GM12878 (cell line): ENCODE results near the gene RPS2.

ENCODE experiments used
- BRCA1 ChIP-seq: IDR thresholded peaks from 2 replicates; pipeline ENCODE4 v1.6.1; 2011; ENCODE audit warnings: low read depth, low read length, improper control_type of control experiment
- GABPA ChIP-seq: IDR thresholded peaks from 2 replicates; pipeline ENCODE4 v1.6.1; 2014; ENCODE audit warnings: antibody characterized with exemption, low read depth, mild to moderate bottlenecking, inconsistent platforms
- HDAC6 ChIP-seq: fragments of 200-600 bp; sonication (generic); IDR thresholded peaks from one replicate; pipeline ENCODE4 v1.8.0; 2017; ENCODE audit warnings: antibody characterized with exemption; ENCODE audit not compliant: unreplicated experiment
- NR2C2 ChIP-seq: IDR thresholded peaks from 2 replicates; pipeline ENCODE4 v1.6.1; 2011; ENCODE audit warnings: borderline replicate concordance, low read depth; ENCODE audit not compliant: control insufficient read depth, insufficient read length
- NRF1 ChIP-seq: conservative IDR thresholded peaks from 2 replicates; pipeline ENCODE4 v1.6.1; 2011; ENCODE audit warnings: mild to moderate bottlenecking, low read depth, low read length, improper control_type of control experiment
- POLR2AphosphoS5 ChIP-seq: IDR thresholded peaks from 2 replicates; pipeline ENCODE4 v1.6.1; 2011; ENCODE audit warnings: mild to moderate bottlenecking, low read length, inconsistent platforms
- TAF1 ChIP-seq: IDR thresholded peaks from 2 replicates; pipeline ENCODE4 v1.6.1; 2011; ENCODE audit warnings: mild to moderate bottlenecking, low read depth, low read length, borderline replicate concordance
- TCF12 ChIP-seq: IDR thresholded peaks from 2 replicates; pipeline ENCODE4 v1.6.1; 2011; ENCODE audit warnings: low read depth, mild to moderate bottlenecking, low read length
- ZSCAN29 ChIP-seq: fragments of 450-650 bp; IDR thresholded peaks from 2 replicates; pipeline ENCODE4 v1.6.1; 2017; ENCODE audit warnings: mild to moderate bottlenecking, moderate library complexity
- TF ChIP-seq, protein P1 (sequence below): fragments of 450-650 bp; IDR thresholded peaks from 2 replicates; pipeline ENCODE4 v1.6.1; 2018; ENCODE audit warnings: borderline replicate concordance, mild to moderate bottlenecking; ENCODE audit not compliant: partially characterized antibody
- TF ChIP-seq, protein P2 (sequence below), 3 experiments: IDR thresholded peaks in 2 of 3; conservative IDR thresholded peaks in 1 of 3; 2 replicates each; pipeline ENCODE4 v1.5.1; 2011; ENCODE audit warnings: low read depth in 3 of 3, low read length in 3 of 3, mild to moderate bottlenecking in 3 of 3, control low read depth in 2 of 3, moderate library complexity in 2 of 3, inconsistent platforms in 1 of 3, mixed read lengths in 1 of 3; ENCODE audit not compliant: control insufficient read depth in 2 of 3, insufficient read depth in 1 of 3; ENCODE audit errors: extremely low read depth in 1 of 3

DNA sequence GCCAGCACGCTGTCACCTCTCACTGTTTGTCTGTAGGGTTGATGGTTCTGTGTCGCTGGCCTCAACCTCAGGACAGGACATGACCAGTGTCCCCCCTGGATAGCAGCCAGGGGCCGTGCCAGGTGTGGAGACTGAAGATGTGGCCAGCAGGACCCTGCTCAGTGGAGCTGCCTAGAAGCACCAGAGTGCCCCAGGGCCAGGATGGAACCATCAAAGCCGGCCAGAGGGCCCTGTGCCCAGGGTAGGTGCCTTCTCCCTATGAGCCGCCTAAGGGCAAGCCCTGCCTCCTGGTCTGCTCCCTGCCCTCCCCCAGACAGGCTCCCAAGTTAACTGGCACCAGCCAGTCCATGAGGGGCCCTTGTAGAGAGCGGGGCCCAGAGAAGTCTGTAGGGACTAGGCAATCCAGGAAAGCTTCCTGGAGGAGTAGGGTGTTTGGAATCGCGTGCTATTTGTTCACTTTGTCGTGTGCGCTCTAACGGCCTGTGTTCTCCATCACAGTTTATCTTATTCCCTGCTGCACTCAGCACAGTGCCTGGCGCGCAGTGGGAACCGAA is 5.8 kb downstream of the RPS2 start:
- no peak for TF ChIP-seq ZSCAN29
- no peak for TF ChIP-seq POLR2AphosphoS5
- no peak for TF ChIP-seq NR2C2
- TF ChIP-seq TCF12 = no peak
- TF ChIP-seq GABPA = no peak
- TF ChIP-seq TAF1 = no peak
- TF ChIP-seq, protein P1, sequence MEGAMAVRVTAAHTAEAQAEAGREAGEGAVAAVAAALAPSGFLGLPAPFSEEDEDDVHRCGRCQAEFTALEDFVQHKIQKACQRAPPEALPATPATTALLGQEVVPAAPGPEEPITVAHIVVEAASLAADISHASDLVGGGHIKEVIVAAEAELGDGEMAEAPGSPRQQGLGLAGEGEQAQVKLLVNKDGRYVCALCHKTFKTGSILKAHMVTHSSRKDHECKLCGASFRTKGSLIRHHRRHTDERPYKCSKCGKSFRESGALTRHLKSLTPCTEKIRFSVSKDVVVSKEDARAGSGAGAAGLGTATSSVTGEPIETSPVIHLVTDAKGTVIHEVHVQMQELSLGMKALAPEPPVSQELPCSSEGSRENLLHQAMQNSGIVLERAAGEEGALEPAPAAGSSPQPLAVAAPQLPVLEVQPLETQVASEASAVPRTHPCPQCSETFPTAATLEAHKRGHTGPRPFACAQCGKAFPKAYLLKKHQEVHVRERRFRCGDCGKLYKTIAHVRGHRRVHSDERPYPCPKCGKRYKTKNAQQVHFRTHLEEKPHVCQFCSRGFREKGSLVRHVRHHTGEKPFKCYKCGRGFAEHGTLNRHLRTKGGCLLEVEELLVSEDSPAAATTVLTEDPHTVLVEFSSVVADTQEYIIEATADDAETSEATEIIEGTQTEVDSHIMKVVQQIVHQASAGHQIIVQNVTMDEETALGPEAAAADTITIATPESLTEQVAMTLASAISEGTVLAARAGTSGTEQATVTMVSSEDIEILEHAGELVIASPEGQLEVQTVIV = no peak
- TF ChIP-seq, protein P2, sequence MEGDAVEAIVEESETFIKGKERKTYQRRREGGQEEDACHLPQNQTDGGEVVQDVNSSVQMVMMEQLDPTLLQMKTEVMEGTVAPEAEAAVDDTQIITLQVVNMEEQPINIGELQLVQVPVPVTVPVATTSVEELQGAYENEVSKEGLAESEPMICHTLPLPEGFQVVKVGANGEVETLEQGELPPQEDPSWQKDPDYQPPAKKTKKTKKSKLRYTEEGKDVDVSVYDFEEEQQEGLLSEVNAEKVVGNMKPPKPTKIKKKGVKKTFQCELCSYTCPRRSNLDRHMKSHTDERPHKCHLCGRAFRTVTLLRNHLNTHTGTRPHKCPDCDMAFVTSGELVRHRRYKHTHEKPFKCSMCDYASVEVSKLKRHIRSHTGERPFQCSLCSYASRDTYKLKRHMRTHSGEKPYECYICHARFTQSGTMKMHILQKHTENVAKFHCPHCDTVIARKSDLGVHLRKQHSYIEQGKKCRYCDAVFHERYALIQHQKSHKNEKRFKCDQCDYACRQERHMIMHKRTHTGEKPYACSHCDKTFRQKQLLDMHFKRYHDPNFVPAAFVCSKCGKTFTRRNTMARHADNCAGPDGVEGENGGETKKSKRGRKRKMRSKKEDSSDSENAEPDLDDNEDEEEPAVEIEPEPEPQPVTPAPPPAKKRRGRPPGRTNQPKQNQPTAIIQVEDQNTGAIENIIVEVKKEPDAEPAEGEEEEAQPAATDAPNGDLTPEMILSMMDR (IDR thresholded peaks at IDR 0.05 in 2 of 3, conservative IDR thresholded peaks at IDR 0.05 in 1 of 3; ENCODE audit: control insufficient read depth in 2 of 3, extremely low read depth in 1 of 3, insufficient read depth in 1 of 3, low read depth in 3 of 3, low read length in 3 of 3) = no peak
- no peak for TF ChIP-seq BRCA1
- TF ChIP-seq NRF1 = no peak
- TF ChIP-seq HDAC6 = no peak
